Left ventricle myocardium inferior (tissue), 1 donor: ENCODE measurements around the gene GNPDA1. TPM values are rescaled to one million over a fixed set of nuclear protein-coding genes. Genes with fewer than 3 reads are reported as not detected.
A peak's percentile ranks its signal among the peaks of the same experiment; 100 is the strongest.

ENCODE experiments used
- DNase-seq: peaks from one replicate; pipeline ENCODE4 v3.0.0-alpha.2; 2020
- H3K27ac ChIP-seq: fragments of 200-600 bp; replicated peaks from 2 replicates; pipeline ENCODE4 v1.8.0; 2021
- H3K27me3 ChIP-seq: fragments of 200-600 bp; 2 replicates; pipeline ENCODE4 v1.8.0; 2021; ENCODE audit warnings: low read depth
- H3K36me3 ChIP-seq: fragments of 200-600 bp; 2 replicates; pipeline ENCODE4 v1.8.0; 2021
- H3K4me1 ChIP-seq: fragments of 200-600 bp; 2 replicates; pipeline ENCODE4 v1.8.0; 2021
- H3K4me3 ChIP-seq: fragments of 200-600 bp; 2 replicates; pipeline ENCODE4 v1.8.0; 2021; ENCODE audit warnings: mild to moderate bottlenecking, moderate library complexity
- H3K9me3 ChIP-seq: fragments of 200-600 bp; replicated peaks from 2 replicates; pipeline ENCODE4 v1.8.0; 2021
- intact Hi-C: fragments of 100-400 bp; cut with micrococcal nuclease; formaldehyde crosslinking; loops from one replicate; pipeline ENCODE4 v1.11.0; 2022
- long read RNA-seq: library from polyadenylated mRNA; unstranded; transcript quantifications from one replicate; pipeline ENCODE4 v2.0.0, GENCODE V29; 2021
- total RNA-seq: library from RNA; stranded (reverse); fragmentation: NEBNext Ultra II Directional; extraction: Animal tissue kit (Norgen Biotek cat#: 25700); gene quantifications from one replicate; pipeline ENCODE4 v1.2.1, GENCODE V29; 2021
- TF ChIP-seq, protein P1 (sequence below): fragments of 200-600 bp; IDR thresholded peaks from 2 replicates; pipeline ENCODE4 v1.8.0; 2021; ENCODE audit warnings: antibody characterized with exemption, mild to moderate bottlenecking, borderline replicate concordance
- donor health status: DM: no; HTN: yes; CAD: no; lungs with severe emphysema.

Gene GNPDA1
- 24.3 TPM for total RNA-seq
- long read RNA-seq, transcript GNPDA1-201 (7 exons, 2,273 nt), result major isoform, 36 of 49 reads
- long read RNA-seq, partial matches to known transcripts, result 3 of 49 reads
- long read RNA-seq, other reads (novel, unspliced or antisense), result 4 of 49 reads

DNA sequence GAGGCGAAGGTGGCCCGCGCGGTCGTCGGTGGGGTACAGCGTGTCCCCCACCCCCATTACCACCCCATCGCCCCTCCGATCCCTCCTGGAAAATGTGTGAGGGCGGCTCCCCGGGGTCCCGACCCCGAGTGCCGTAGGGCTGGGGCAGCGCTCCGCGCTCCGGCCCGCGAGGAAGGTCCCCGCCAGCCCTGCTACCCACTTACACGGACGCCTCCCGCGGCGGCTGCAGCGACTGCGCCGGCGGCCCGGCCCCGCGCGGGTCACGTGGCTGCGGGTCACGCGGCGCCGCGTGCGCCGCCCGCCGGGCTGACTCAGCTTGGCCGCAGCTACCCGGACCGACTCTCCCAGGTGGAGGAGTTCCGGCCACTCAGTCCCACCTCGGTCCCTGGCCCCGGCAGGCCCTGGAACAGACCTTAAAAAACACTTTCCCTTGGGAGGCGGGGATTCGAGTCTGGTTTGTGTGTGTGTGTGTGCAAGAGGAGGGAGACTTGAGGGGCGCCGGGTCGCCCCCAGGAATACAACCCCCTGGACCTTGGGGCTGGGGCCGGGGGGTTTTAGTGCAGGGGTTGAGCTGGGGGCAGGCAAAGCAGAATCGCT lies at the start of gene GNPDA1:
Gene GNPDA1, minus strand, starts transcription at position 236 of the 597 bp plus-strand sequence. CDS start 992 bp downstream, outside the sequence.
- TF ChIP-seq, protein P1, sequence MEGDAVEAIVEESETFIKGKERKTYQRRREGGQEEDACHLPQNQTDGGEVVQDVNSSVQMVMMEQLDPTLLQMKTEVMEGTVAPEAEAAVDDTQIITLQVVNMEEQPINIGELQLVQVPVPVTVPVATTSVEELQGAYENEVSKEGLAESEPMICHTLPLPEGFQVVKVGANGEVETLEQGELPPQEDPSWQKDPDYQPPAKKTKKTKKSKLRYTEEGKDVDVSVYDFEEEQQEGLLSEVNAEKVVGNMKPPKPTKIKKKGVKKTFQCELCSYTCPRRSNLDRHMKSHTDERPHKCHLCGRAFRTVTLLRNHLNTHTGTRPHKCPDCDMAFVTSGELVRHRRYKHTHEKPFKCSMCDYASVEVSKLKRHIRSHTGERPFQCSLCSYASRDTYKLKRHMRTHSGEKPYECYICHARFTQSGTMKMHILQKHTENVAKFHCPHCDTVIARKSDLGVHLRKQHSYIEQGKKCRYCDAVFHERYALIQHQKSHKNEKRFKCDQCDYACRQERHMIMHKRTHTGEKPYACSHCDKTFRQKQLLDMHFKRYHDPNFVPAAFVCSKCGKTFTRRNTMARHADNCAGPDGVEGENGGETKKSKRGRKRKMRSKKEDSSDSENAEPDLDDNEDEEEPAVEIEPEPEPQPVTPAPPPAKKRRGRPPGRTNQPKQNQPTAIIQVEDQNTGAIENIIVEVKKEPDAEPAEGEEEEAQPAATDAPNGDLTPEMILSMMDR, result peak; percentile 39
- peaks cover 37% of the 10 kb centered on the region for H3K4me1 ChIP-seq

DNA sequence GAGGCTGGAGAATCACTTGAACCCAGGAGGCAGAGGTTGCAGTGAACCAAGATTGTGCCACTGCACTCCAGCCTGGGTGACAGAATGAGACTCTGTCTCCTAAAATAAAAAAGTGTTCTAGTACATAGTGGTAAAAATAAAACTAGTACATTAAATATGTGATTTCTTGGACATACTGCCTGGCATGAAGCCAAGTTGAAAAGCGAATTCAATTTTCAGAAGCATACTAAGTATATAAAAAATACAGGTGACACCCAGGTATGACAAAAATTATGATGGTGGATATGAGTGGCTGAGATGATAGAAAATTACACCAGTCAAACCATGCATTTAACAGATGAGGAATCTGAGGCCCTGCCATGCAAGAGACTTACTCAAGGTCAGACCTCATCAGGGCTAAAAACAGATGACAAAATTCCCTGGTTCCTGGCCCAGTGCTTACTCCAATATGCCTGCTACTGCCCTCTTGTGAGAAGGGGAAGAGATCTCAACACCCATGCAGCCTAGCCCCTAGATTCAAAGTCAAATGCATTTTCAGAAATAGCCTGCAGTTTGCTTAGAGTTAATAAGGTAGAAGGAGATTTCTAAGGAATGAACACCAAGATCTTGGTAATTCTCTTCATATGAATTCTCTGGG lies 46.6 kb upstream of the GNPDA1 start:
- TF ChIP-seq, protein P1, result peak; percentile 42
- no peak for DNase-seq
- Histone ChIP-seq H3K27ac (no peak overlapping the region), H3K4me1 (peaks cover 28% of the 10 kb centered on the region), H3K9me3 (no peaks in the 10 kb centered on the region), H3K36me3 (no peaks in the 10 kb centered on the region), H3K4me3 (no peak overlapping the region), H3K27me3 (no peaks in the 10 kb centered on the region)
- intact Hi-C loops, result no loop called here

More for the DNA sequence above, at the start of gene GNPDA1:
- no peaks in the 10 kb centered on the region for H3K9me3 ChIP-seq
- peaks cover 10% of the 10 kb centered on the region for H3K36me3 ChIP-seq
- peak within 1 kb of the TSS; percentile 81 for H3K4me3 ChIP-seq
- no peaks in the 10 kb centered on the region for H3K27me3 ChIP-seq
- intact Hi-C loops, result no loop called here
- DNase-seq, result peak; percentile 85
- peak within 1 kb of the TSS; percentile 88 for H3K27ac ChIP-seq

DNA sequence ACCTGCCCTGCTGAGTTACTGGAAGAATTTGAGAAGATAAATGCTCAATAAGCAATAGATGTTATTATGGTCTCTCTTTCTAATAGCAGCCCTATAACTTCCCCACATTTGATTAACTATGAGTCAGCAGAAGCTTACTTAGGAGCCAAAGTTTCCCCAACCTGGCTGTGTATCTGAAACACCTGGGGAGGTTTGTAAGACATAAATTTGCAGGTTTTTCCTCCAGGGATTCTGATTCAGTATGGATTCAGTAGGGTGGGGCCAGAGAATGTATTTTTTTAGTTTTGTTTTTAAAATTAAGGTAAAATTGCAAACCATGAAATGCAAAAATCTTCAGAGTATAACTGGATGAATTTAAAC lies 44.9 kb upstream of the GNPDA1 start:
- Histone ChIP-seq H3K27me3 (no peaks in the 10 kb centered on the region), H3K4me1 (peaks cover 29% of the 10 kb centered on the region), H3K9me3 (no peaks in the 10 kb centered on the region), H3K4me3 (no peak overlapping the region), H3K27ac (no peak overlapping the region), H3K36me3 (no peaks in the 10 kb centered on the region)
- TF ChIP-seq, protein P1, result no peak
- DNase-seq, result no peak
- intact Hi-C loops, result no loop called here

DNA sequence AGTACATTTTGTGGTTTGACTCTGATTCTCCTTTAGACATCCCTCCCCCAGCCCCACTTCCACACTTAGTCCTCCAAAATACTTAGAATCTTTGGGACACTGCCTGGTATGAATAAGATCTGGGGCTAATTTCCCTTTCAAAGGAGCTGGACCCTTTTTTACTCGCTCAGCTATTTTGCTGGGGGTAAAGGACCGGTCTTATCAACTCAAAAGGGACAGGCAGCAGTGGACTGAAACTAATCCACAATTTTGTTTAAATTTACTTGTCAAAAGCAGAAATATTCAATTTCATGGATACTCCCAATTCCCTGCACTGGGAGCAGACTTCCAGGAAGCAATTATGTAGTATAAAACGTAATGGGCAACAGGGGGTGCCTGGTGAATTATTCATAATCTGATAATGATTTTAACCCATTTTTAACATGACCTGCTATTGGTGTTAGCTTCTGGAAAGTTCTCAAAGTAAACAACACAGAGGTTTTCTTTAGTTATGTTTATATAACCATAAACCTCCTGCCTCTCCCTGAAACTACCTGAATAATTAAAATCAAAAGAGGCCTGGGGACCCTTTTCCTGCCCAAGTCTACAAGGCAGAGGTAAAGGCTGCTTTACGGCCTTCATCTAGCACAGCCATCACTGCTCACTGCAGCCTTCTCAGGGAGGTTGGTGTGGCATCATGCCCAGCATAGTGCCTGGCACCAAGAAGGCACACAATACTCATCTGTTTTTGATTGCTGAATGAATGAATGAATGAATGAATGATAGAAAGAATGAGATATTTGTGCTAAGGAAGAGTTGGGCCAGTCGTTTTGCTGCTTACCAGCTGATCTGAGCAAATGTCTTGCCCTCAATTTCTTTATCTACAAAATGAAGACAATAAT lies 44.2 kb upstream of the GNPDA1 start:
- Histone ChIP-seq H3K4me1 (peaks cover 29% of the 10 kb centered on the region), H3K27me3 (no peaks in the 10 kb centered on the region), H3K36me3 (no peaks in the 10 kb centered on the region), H3K4me3 (no peak overlapping the region), H3K27ac (no peak overlapping the region), H3K9me3 (no peaks in the 10 kb centered on the region)
- no peak for DNase-seq
- intact Hi-C loops, result no loop called here
- TF ChIP-seq, protein P1, result no peak

DNA sequence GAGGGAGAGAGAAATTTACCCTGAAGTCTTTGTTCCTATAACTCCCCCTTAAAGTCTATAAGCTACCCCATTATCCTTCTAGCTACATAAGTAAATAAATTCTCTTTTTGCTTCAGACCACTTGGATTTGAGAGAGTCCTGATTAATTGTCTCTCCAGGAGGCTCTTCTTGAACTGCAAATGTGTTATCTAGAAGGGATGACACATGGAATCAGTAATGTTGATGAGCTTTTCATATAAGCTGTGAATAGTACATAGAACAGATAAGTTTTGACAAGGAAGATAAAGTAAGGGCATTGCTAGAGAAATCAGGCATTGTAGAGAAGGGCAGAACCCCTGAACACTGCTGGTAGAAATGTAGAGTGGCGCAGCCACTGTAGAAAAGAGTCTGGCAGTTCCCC lies 42.5 kb upstream of the GNPDA1 start:
- Histone ChIP-seq H3K27ac (no peak overlapping the region), H3K4me3 (no peak overlapping the region), H3K4me1 (peaks cover 29% of the 10 kb centered on the region), H3K9me3 (no peaks in the 10 kb centered on the region), H3K36me3 (no peaks in the 10 kb centered on the region), H3K27me3 (no peaks in the 10 kb centered on the region)
- intact Hi-C loops, result no loop called here
- no peak for DNase-seq
- TF ChIP-seq, protein P1, result no peak
